Nephron progenitor cell (in vitro differentiated cells): Measurements from ENCODE around the gene PFKM.

Experiments
- DNase-seq: peaks from one replicate; pipeline ENCODE4 v3.0.0; 2021
- H3K27ac Mint-ChIP-seq: 2 replicates; pipeline ENCODE4 v1.8.0; 2021; ENCODE audit warnings: mild to moderate bottlenecking, moderate library complexity, mixed read lengths
- H3K27me3 Mint-ChIP-seq: 2 replicates; pipeline ENCODE4 v1.8.0; 2021; ENCODE audit warnings: mild to moderate bottlenecking, low read depth, mixed read lengths; ENCODE audit not compliant: poor library complexity
- H3K36me3 Mint-ChIP-seq: 2 replicates; pipeline ENCODE4 v1.8.0; 2021; ENCODE audit warnings: low read depth, mixed read lengths
- H3K4me1 Mint-ChIP-seq: 2 replicates; pipeline ENCODE4 v1.8.0; 2021; ENCODE audit warnings: mixed read lengths
- H3K4me3 Mint-ChIP-seq: 2 replicates; pipeline ENCODE4 v1.8.0; 2021; ENCODE audit warnings: mild to moderate bottlenecking, moderate library complexity, mixed read lengths
- H3K9me3 Mint-ChIP-seq: 2 replicates; pipeline ENCODE4 v1.8.0; 2021; ENCODE audit warnings: mild to moderate bottlenecking, moderate library complexity, mixed read lengths
- TF ChIP-seq, protein P1 (sequence below): fragments of 200-600 bp; sonication (generic); IDR thresholded peaks from 2 replicates; pipeline ENCODE4 v1.5.0; 2021; ENCODE audit warnings: antibody characterized with exemption

The PFKM gene

DNA sequence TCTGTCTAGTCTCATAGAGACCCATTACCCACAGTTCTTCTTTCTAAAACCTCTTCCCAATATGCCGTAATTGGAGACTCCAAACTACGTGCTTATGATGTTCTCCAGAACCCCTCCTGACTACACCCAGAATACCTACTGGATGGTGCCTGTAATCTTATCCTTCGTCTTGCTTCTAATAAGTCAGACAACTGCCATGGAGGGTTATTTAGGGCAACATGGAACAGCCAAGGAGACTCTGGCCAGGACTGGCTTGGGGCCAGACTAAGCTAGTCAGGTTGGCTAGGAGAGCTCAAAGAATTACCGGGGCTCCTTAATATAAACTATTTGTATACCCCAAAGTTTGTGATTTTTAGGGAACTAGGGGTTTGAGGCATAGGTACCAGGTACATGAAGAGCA, 6.8 kb downstream of the PFKM start:
- H3K36me3 Mint-ChIP-seq = peaks cover 82% of the 10 kb centered on the region
- no peak overlapping the region for H3K4me3 Mint-ChIP-seq
- no peak overlapping the region for H3K27ac Mint-ChIP-seq
- peaks cover 14% of the 10 kb centered on the region for H3K4me1 Mint-ChIP-seq
- H3K27me3 Mint-ChIP-seq = peaks cover 2% of the 10 kb centered on the region
- no peak for DNase-seq
- TF ChIP-seq, protein P1, sequence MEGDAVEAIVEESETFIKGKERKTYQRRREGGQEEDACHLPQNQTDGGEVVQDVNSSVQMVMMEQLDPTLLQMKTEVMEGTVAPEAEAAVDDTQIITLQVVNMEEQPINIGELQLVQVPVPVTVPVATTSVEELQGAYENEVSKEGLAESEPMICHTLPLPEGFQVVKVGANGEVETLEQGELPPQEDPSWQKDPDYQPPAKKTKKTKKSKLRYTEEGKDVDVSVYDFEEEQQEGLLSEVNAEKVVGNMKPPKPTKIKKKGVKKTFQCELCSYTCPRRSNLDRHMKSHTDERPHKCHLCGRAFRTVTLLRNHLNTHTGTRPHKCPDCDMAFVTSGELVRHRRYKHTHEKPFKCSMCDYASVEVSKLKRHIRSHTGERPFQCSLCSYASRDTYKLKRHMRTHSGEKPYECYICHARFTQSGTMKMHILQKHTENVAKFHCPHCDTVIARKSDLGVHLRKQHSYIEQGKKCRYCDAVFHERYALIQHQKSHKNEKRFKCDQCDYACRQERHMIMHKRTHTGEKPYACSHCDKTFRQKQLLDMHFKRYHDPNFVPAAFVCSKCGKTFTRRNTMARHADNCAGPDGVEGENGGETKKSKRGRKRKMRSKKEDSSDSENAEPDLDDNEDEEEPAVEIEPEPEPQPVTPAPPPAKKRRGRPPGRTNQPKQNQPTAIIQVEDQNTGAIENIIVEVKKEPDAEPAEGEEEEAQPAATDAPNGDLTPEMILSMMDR = no peak
- H3K9me3 Mint-ChIP-seq = no peaks in the 10 kb centered on the region

DNA sequence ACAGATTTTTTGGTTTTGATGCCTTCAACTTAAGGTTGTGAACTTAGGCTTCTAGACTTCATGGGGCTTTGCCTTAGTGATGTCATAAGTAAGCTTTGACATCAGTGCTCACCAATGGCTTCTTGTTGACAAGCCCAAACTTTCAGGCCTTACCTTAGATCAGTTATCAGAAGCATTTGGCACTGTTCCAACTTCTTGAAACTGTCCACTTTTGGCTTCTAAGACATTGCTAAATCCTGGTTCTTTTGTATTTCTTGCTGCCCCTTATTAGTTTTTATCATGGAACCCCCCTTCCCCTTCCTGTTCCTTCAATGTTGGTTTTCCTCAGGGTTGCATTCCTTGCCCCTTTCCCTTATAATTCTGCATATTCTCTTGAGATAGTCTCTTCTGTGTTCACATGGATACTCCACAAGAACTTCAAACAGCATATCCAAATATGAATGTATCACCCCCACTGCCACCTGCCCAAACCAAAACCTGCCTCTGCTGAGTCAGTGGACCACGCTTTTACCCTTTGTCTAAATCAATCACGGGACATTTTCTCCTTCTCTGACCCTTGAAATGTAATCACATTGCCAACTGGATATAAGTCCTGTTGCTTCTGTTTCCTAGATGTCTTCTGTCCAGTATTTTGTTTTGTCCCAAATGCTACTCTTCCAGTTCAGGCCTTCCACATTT, 7.9 kb downstream of the PFKM start:
- DNase-seq = no peak
- TF ChIP-seq, protein P1 = no peak
- H3K36me3 Mint-ChIP-seq = peaks cover 81% of the 10 kb centered on the region
- no peaks in the 10 kb centered on the region for H3K9me3 Mint-ChIP-seq
- H3K4me1 Mint-ChIP-seq = peaks cover 3% of the 10 kb centered on the region
- H3K4me3 Mint-ChIP-seq = no peak overlapping the region
- H3K27ac Mint-ChIP-seq = peak overlapping the region; percentile 21
- no peaks in the 10 kb centered on the region for H3K27me3 Mint-ChIP-seq

DNA sequence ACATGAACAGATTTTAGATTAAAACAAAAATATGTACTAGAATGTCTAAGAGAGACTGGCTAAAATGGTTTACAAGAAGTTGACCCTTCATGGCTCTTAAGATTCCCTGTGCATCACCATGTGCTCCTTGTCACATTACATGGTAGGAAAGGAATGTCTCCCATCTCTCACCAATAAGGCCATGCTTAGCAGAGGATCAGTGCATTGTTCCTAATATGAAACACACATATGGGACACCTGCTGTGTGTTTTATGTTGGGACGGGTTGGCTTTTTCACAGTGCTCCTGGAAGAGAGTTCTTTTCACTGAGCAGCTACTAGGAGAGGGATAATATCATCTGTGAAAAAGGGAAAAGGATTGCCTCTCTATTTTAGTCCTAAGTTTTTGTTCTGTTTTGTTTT, 9.6 kb downstream of the PFKM start:
- Mint-ChIP-seq H3K9me3 (no peaks in the 10 kb centered on the region), H3K36me3 (peaks cover 83% of the 10 kb centered on the region), H3K4me3 (no peak overlapping the region), H3K4me1 (no peaks in the 10 kb centered on the region), H3K27ac (no peak overlapping the region), H3K27me3 (no peaks in the 10 kb centered on the region)
- DNase-seq = no peak
- TF ChIP-seq, protein P1 = no peak

DNA sequence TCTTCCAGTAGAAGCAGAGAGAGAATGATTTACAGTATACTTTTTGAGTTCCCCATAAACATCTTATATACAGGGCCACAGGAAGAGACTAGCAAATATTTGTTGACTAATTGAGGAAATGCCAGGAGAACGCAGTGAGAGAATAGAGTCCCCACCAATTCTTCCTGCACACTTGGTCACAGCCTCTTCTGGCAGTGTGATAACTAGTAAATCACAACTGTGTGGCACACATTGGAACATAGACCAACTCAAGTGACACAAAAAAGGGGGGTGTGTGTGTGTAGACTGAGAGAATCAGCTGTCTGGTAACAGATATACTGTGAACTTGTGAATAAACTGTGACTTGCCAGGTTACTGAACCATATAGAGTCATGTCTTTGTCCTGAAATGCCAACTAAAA, 10.2 kb downstream of the PFKM start:
- Mint-ChIP-seq H3K27me3 (no peaks in the 10 kb centered on the region), H3K4me3 (no peak overlapping the region), H3K4me1 (no peaks in the 10 kb centered on the region), H3K27ac (no peak overlapping the region), H3K9me3 (no peaks in the 10 kb centered on the region), H3K36me3 (peaks cover 84% of the 10 kb centered on the region)
- TF ChIP-seq, protein P1 = no peak
- DNase-seq = no peak

DNA sequence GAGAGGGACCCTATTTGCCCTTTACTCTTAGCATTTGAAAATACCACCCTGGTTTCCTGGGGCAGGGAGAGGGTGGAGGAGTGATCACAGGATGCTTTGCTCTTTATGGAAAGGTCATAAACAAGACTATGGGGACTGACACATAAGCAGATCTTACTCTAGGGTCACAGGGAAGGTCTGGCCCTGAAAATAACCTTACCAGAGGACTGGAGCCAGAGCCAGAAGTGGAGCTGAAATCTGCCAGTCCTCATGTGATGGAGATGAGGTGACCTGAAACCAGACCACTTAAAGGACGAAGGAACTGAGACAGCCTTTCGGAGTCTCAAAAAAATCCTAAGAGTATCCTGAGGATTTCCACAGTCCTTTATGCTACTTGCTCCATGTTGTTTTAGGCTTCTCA, 12.4 kb downstream of the PFKM start:
- Mint-ChIP-seq H3K36me3 (peaks cover 83% of the 10 kb centered on the region), H3K27ac (no peak overlapping the region), H3K4me3 (no peak overlapping the region), H3K27me3 (no peaks in the 10 kb centered on the region), H3K4me1 (no peaks in the 10 kb centered on the region), H3K9me3 (no peaks in the 10 kb centered on the region)
- DNase-seq = no peak
- TF ChIP-seq, protein P1 = no peak

DNA sequence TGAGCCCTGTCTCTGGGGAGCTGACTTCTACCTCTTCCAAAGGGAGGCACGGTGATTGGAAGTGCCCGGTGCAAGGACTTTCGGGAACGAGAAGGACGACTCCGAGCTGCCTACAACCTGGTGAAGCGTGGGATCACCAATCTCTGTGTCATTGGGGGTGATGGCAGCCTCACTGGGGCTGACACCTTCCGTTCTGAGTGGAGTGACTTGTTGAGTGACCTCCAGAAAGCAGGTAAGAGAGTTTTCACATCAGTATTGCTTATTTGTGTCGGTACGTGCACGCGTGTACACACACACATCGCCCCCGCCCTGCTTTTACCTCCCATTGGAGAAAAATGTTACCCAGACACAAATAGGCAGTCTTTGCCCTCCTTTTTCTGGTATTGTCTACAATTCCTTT, 13.7 kb downstream of the PFKM start:
- Mint-ChIP-seq H3K27me3 (no peaks in the 10 kb centered on the region), H3K4me1 (no peaks in the 10 kb centered on the region), H3K36me3 (peaks cover 77% of the 10 kb centered on the region), H3K4me3 (no peak overlapping the region), H3K9me3 (no peaks in the 10 kb centered on the region), H3K27ac (no peak overlapping the region)
- no peak for DNase-seq
- TF ChIP-seq, protein P1 = no peak
